SH-SY5Y (cell line): ENCODE measurements around the gene CAMKMT.

Source experiments
- GATA2 ChIP-seq: IDR thresholded peaks from 2 replicates; pipeline ENCODE4 v1.6.1; 2011; ENCODE audit warnings: mild to moderate bottlenecking, low read depth, low read length
- GATA3 ChIP-seq: IDR thresholded peaks from 2 replicates; pipeline ENCODE4 v1.6.1; 2011; ENCODE audit warnings: low read depth, mild to moderate bottlenecking, low read length, moderate library complexity

The CAMKMT gene

GRCh38 chr2:44361330-44362206, at the start of gene CAMKMT, which contains the start of gene PREPL:
Gene CAMKMT, plus strand, starts transcription at chr2:44361947.
Gene PREPL, minus strand, starts transcription at chr2:44361494. Its CDS starts 15,152 bp downstream, at chr2:44346342.
- no peak for TF ChIP-seq GATA3
- TF ChIP-seq GATA2, result no peak

GRCh38 chr2:44314362-44314761, 47.4 kb upstream of the CAMKMT start:
- TF ChIP-seq GATA3 (no peak), GATA2 (no peak)

- TF ChIP-seq GATA3 (no peak), GATA2 (no peak)
Observed at GRCh38 chr2:44315945-44316344, 45.8 kb upstream of the CAMKMT start.

GRCh38 chr2:44320832-44321231, 40.9 kb upstream of the CAMKMT start:
- TF ChIP-seq GATA2 (no peak), GATA3 (no peak)

- TF ChIP-seq GATA3 (no peak), GATA2 (no peak)
Observed at GRCh38 chr2:44321360-44321759, 40.4 kb upstream of the CAMKMT start.

GRCh38 chr2:44324971-44325426, 36.7 kb upstream of the CAMKMT start:
- TF ChIP-seq GATA2 (no peak), GATA3 (no peak)

- no peak for TF ChIP-seq GATA2
- no peak for TF ChIP-seq GATA3
Observed at GRCh38 chr2:44325897-44326296, 35.9 kb upstream of the CAMKMT start.

GRCh38 chr2:44326548-44327264, 35.0 kb upstream of the CAMKMT start:
- TF ChIP-seq GATA2 (no peak), GATA3 (no peak)

GRCh38 chr2:44328750-44329149, 33.0 kb upstream of the CAMKMT start:
- TF ChIP-seq GATA3 (no peak), GATA2 (no peak)

GRCh38 chr2:44329343-44329742, 32.4 kb upstream of the CAMKMT start:
- TF ChIP-seq GATA2 (no peak), GATA3 (no peak)

- TF ChIP-seq GATA2, result no peak
- no peak for TF ChIP-seq GATA3
Observed at GRCh38 chr2:44330801-44331200, 30.9 kb upstream of the CAMKMT start.

GRCh38 chr2:44333994-44334393, 27.8 kb upstream of the CAMKMT start:
- TF ChIP-seq GATA2, result no peak
- TF ChIP-seq GATA3, result no peak

GRCh38 chr2:44335806-44336538, 25.8 kb upstream of the CAMKMT start:
- TF ChIP-seq GATA3 (no peak), GATA2 (no peak)

- TF ChIP-seq GATA2 (no peak), GATA3 (no peak)
Observed at GRCh38 chr2:44342854-44343253, 18.9 kb upstream of the CAMKMT start.
